NCI-H1417 (cell line): Measurements from ENCODE around the gene PLA2G2D.

Experiments
- DNase-seq, 3 experiments: peaks; one replicate each; lab custom pipeline; 2025; lab: John Stamatoyannopoulos, UW

PLA2G2D gene

GRCh38 chr1:20086800-20087199 is 32.5 kb downstream of the PLA2G2D start:
- DNase-seq, result no peak

GRCh38 chr1:20083178-20083944 is 36.0 kb downstream of the PLA2G2D start:
- no peak for DNase-seq

GRCh38 chr1:20082772-20083171 is 36.6 kb downstream of the PLA2G2D start:
- no peak for DNase-seq

GRCh38 chr1:20081353-20081810 is 38.0 kb downstream of the PLA2G2D start:
- DNase-seq, result no peak

GRCh38 chr1:20080441-20081352 is 38.6 kb downstream of the PLA2G2D start:
- no peak for DNase-seq

- DNase-seq, result no peak
These were observed 39.6 kb downstream of the PLA2G2D start for GRCh38 chr1:20079661-20080305.

- DNase-seq, result no peak
These were observed 40.6 kb downstream of the PLA2G2D start for GRCh38 chr1:20078711-20079110.

- DNase-seq, result no peak
These were observed 41.1 kb downstream of the PLA2G2D start for GRCh38 chr1:20078171-20078651.

- DNase-seq, result peak in 1 of 3 experiments; percentile 17
These were observed 42.5 kb downstream of the PLA2G2D start for GRCh38 chr1:20076710-20077461.

GRCh38 chr1:20076223-20076622 is 43.1 kb downstream of the PLA2G2D start:
- no peak for DNase-seq

- no peak for DNase-seq
These were observed 44.0 kb downstream of the PLA2G2D start for GRCh38 chr1:20075345-20075744.

GRCh38 chr1:20074725-20075171 is 44.6 kb downstream of the PLA2G2D start:
- no peak for DNase-seq

- DNase-seq, result no peak
These were observed 45.1 kb downstream of the PLA2G2D start for GRCh38 chr1:20074055-20074724.

GRCh38 chr1:20073256-20073655 is 46.1 kb downstream of the PLA2G2D start:
- no peak for DNase-seq

- DNase-seq, result no peak
These were observed 46.6 kb downstream of the PLA2G2D start for GRCh38 chr1:20072771-20073170.

GRCh38 chr1:20071416-20071815 is 47.9 kb downstream of the PLA2G2D start:
- no peak for DNase-seq

GRCh38 chr1:20070357-20070756 is 49.0 kb downstream of the PLA2G2D start:
- DNase-seq, result no peak

GRCh38 chr1:20069874-20070273 is 49.5 kb downstream of the PLA2G2D start, which contains the start of gene PLA2G5:
Gene PLA2G5, plus strand, starts transcription at chr1:20070194. Its CDS starts 14,637 bp downstream, at chr1:20084831.
- no peak for DNase-seq

GRCh38 chr1:20068722-20069121 is 50.6 kb downstream of the PLA2G2D start:
- no peak for DNase-seq

- DNase-seq, result no peak
These were observed 55.5 kb downstream of the PLA2G2D start for GRCh38 chr1:20063861-20064292.
